OCI-M2 (cell line): Measurements from ENCODE around the gene SLC22A16.

Source experiments
- DNase-seq: peaks from one replicate; lab custom pipeline; 2025; ENCODE audit not compliant: unreplicated experiment; lab: John Stamatoyannopoulos, UW

SLC22A16 gene

DNA sequence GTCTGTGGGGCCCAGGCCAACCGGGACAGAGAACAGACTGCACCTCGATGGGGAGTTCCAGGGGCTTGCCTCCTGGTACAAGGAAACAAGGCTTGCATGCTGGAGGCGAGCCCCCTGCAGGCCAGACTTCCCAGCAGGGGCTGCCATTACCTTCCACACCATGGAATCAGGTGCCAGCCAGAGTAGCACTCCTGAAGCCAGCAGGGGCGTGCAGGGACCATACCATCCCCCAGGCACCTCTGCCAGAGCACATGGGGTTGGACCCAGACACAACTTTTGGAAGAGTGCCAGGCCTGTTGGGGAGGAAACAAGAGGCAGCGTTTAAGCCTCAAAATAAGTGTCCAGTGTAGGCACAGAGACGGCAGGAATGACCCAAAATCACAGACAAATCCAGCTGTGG is 67.5 kb downstream of the SLC22A16 start:
- DNase-seq, result no peak

DNA sequence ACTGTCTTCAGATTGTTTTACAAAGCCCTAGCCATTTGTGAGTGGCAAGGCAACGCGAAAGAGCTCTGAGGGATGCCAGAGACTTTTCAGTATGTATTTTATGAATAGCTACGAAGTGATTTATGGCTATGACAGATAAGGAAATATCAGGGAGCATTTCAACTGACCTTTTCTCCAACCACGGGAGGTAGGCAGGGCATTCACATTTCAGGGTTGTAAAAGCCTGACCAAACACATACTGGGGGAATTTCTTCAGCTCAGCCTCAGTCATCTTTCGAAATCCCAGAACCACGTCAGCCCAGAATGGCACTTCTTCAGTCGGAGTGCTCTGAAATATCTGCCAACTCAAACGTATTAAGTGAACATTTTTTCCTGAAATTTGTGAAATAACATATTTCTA is 71.8 kb downstream of the SLC22A16 start:
- DNase-seq, result no peak

DNA sequence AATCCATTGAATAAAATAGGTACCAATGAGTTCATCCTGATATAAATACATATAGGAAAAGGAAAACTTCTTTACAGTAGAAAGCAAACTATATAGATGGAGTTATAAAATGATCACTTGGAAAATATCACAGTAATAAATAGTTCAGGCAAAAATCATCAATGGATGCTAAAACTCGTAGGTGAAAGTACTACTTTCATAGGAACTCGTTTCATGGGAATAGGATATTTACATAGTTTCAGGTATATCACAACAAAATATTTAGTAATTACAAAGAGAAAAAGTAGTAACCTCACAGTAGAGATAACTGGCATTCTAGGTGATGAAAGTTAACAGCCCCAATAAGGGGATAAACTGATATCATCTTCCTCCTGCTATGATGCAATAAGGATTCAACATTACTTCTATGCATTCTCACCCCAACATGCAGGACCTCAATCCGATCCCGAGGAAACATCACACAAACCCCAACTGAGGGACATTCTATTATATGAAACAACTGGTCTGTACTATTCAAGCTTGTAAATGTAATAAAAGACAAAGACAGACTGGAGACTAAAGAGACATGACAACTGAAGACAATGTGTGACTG is 74.7 kb downstream of the SLC22A16 start:
- DNase-seq, result no peak

DNA sequence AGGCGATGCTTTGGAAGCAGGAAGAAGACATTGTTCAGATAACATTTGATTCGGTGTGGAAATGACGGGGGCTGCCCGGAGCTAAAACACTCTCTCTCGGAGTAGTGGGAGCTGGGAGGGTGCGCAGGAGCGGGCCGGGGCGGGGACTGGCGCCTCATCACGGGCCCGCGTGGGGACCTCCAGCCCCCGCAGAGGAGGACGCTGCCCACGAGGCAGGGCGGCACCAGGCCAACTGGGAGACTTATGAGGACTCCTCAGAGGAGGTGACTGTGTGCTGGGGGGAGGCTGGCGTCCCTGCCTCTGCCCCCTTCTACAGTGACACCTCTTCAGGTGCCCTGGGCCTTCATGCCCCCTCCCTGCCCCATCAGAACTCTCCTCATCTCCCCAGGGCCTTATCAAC is 76.2 kb downstream of the SLC22A16 start:
- no peak for DNase-seq

DNA sequence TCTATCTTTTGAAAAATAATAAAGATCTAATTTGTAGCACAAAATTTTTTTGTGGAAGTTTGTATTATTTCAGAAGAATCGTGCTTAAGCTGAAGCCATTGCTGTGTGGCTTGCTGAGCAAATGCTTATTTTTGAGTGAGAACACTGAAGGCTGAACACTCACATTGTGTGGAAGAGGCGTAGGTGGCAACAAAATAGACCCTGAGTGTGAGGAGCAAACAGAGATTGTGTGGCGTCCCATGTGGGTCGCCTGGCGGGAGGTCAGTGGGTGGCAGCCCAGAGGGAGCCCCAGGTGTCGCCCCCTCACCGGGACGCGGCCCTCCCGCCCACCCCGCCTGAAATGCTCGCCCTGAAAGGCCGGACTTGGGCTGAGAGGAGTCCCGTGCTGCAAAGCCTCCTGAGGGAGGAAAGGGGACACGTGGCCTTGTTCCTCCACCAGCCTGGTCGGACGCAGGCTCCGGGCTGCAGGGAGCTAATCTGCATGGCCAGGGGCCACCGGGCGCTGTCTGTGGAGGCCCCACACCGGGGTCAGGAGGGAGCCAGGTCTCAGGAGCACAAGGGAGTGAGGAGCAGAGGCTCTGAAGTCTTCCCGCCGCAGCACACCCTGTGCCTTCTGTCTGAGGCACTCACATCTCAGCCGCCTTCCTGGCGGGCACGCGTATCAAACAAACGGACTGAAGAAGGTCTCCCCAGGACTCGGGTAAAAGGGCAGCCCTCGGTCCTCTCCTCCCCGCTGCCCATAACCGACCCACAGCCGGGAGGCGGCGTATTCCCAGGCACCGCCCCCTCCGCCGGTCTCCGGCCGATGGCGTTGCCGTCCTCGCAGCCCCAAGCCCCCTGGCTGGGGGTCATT is 77.0 kb downstream of the SLC22A16 start:
- no peak for DNase-seq

DNA sequence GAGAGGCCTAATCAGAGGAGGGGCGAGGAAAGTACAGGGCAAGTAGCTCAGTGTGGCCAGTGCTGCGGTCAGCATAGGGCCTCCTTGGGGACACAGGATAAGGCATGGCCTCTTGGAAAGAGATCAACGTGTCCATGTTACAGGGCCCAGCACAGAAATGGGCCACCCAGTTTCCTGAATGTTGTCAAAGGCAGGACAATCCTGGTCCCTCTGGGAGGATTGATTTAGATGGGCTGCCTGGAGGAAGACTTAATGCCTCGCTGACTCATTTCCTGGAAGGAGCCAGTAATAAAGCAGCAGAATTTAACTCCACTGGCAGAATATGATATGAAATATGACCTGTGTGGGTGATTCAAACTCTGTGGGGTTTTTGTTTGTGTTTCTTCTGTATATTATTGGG is 77.6 kb downstream of the SLC22A16 start:
- no peak for DNase-seq

DNA sequence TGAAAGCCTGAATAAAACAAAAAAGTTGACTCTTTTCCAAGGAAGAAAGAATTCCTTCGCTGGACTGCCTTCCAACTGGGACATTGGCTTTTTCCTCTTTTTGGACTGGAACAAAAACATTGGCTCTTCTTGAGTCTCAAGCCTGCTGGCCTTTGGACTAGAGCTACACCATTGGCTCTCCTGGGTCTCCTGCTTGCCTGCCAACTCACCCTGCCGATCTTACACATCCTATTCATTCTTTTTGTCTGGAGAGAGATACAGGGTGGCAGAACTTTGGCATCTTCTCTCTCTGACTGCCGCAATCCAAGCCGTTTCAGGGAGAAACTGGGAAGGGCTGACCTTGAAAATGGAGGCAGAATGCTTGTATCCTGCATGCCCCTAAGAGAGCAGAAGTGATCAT is 81.2 kb downstream of the SLC22A16 start:
- no peak for DNase-seq

DNA sequence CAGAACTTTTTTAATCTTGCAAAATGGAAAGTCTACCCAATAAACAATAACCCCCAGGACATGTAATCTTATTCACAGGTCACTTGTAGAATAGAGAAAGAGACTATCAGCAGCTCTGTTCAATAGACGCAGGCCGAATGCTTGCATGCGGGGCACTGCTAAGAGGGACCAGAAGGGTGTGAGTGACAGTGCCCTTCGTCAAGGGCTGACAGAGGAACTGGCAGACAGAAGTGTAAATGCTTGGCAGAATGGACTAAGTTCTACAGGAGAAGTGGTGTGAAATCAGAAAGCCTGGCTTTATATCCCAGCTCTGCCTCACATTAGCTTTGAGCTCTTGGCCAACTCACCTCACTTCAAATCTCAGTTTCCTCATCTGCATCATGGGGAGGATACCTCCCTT is 82.0 kb downstream of the SLC22A16 start:
- DNase-seq, result no peak

DNA sequence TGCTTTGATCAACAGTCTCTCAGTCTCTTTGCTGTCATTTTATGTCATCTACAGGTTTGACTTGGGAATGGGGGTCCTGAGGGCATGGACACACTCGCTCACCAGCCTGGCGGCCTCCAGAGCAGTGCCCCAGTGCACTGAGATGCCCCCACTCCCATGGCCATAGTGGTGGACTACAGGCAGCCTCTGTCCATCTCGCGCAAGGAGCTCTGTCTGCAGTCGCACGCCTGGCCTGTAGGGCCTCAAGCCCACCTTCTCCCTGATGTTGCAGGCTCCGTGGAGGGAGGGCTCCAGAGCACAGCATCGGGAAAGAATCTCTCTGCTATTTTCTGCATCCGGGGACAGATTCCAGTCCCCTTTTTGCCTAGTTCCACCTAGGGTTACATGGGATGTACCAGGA is 83.7 kb downstream of the SLC22A16 start:
- DNase-seq, result no peak

DNA sequence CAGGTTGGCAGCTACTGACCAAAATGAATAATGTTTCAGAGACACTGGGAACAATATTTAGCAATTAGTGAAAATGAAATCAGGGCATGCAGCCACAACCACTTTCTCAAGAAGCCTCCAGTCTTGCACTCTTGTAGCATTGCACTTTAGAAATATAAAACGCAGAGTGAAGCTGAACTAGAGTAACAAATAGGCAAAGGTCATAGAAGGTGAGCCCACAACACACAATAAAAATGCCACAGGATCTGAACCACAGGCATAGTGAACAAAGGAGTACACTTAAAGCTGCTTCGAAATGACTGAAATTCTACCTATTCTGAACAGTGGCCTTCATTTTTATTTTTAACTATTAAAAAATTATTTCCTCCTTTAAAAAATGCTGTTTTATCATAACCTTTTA is 86.0 kb downstream of the SLC22A16 start:
- DNase-seq, result no peak

DNA sequence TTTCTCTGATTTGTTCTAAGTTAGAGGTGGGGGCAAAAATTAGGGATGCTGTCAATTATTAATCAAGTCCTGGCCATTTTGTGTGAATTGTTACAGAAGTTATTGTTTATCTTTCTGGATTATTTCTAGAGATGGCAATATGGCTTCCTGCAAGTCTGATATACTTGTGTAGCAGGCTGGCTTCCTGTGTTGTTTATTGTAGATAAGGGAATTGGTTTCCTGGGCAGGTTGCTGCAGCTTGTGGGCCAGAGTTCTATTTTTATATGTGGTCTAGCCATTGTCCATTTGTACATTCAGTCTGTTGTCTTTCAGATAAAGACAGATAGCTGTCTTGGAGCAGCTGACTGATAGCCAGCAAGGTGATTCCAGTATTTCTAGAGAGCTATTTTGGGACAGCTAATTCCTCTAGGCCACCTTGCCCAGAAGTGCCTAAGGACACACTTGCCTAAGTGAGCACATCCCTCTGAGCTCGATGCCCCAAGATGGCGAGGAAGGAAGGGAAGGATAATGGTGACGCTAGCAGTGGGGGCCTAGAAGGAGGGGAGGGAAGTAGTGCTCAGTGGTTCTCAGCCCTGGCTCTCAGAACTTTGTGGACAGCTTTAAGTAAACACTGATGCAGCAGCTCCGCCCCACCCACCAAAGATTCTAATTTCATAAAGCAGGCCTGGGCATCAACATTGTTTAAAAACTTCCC is 86.6 kb downstream of the SLC22A16 start:
- no peak for DNase-seq

DNA sequence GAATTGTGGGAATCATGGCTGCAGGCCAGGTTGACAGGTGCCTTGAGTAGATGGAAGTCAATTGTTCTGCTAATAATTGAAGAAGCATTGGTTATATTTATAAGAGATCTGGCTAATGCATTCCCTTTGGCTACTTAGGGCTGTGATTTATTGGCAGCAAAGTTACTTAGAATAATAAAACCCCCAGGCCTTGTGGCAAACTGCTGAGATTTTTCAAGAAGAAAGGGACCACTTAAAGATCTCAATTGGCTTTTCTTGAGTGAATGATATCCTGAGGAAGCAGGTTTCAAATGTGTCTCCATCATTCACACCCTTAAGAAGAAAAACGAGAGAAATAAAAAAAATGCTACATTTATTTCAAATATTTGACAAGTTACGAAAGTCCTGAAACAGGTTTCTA is 88.4 kb downstream of the SLC22A16 start:
- DNase-seq, result no peak

DNA sequence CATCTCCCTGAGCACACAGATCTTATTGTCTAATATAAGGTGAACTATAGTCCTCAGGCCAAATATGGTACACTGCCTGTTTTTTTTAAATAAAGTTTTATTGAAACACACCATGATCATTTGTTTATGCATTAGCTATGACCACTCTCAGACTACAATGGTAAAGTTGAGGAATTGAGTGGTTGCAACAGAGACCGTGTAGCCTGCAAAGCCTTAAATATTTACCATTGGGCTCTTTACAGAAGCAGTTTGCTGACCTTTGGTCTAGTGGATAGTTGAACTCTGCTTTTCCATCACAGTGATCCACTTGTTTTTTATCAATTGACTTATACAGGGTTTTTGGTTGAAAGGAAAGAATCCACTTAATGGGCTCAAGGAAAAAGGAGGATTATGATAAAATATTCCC is 91.0 kb downstream of the SLC22A16 start:
- no peak for DNase-seq

DNA sequence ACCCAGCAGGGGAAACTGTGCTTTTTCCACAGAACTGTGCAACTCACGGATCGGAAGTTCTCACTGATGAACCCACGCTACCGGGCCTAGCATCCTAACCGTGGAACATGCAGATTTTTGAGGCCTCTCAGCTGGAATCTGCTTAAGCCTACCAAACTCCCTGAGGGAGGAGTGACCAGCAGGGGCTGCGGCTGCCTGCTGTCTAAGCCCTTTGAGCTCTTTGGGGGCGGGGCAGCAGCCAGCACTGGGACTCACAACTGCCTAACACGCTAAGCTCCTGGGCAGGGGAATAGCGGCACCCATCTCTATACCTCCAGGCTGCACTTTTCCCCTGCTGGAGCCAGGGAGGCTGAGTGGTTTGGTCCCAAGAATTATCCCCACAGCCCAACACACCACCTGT is 97.9 kb downstream of the SLC22A16 start:
- no peak for DNase-seq
